HEK293 (cell line): ENCODE data around the gene CHST8.

Experiments used
- CTCF ChIA-PET: fragments of 350-600 bp; formaldehyde crosslinking; extraction: SDS; loops from one replicate; lab custom pipeline; 2021; ENCODE audit warnings: antibody characterized with exemption; lab: Yijun Ruan, JAX
- POLR2A ChIA-PET: fragments of 300-600 bp; formaldehyde crosslinking; extraction: SDS; loops from one replicate; lab custom pipeline; 2020; ENCODE audit warnings: antibody characterized with exemption, inconsistent platforms; lab: Yijun Ruan, JAX
- H3K27ac ChIP-seq: fragments of 200-500 bp; sonication (Bioruptor generic); 2 replicates; pipeline ENCODE4 v1.5.1; 2014; ENCODE audit warnings: low read depth, low read length, control low read depth, inconsistent platforms; ENCODE audit errors: extremely low read depth
- H3K36me3 ChIP-seq, 2 experiments: fragments of 200-500 bp in 1 of 2; sonication (Bioruptor generic) in 1 of 2; 1 replicate in 1 of 2; 2 replicates in 1 of 2; pipeline ENCODE4 v1.5.1; 2014 to 2017; ENCODE audit warnings: inconsistent platforms in 2 of 2, low read length in 2 of 2; ENCODE audit not compliant: control insufficient read depth in 2 of 2, insufficient read depth in 1 of 2
- H3K4me1 ChIP-seq: fragments of 200-500 bp; sonication (Bioruptor generic); 2 replicates; pipeline ENCODE4 v1.5.1; 2014; ENCODE audit warnings: mild to moderate bottlenecking, low read length, inconsistent platforms; ENCODE audit not compliant: control insufficient read depth, insufficient read depth
- H3K4me3 ChIP-seq: 2 replicates; pipeline ENCODE4 v1.5.1; 2011; ENCODE audit warnings: low read depth, mild to moderate bottlenecking, control low read depth, low read length, moderate library complexity
- H3K9me3 ChIP-seq: fragments of 200-500 bp; sonication (Bioruptor generic); 2 replicates; pipeline ENCODE4 v1.5.1; 2014; ENCODE audit warnings: low read depth, low read length, inconsistent platforms; ENCODE audit not compliant: control insufficient read depth, insufficient read depth
- GLI2 ChIP-seq: fragments of 450-650 bp; formaldehyde crosslinking; IDR thresholded peaks from 2 replicates; pipeline ENCODE4; 2017; ENCODE audit warnings: missing biosample characterization, missing genetic modification characterization, low read depth, borderline replicate concordance
- OVOL3 ChIP-seq: fragments of 450-650 bp; formaldehyde crosslinking; IDR thresholded peaks from 2 replicates; pipeline ENCODE4 v1.5.1; 2016; ENCODE audit warnings: missing biosample characterization, missing genetic modification characterization
- ZBTB1 ChIP-seq: fragments of 450-650 bp; formaldehyde crosslinking; IDR thresholded peaks from 2 replicates; pipeline ENCODE4 v1.5.1; 2016; ENCODE audit warnings: missing biosample characterization, missing genetic modification characterization
- ZBTB21 ChIP-seq: fragments of 450-650 bp; formaldehyde crosslinking; IDR thresholded peaks from 2 replicates; pipeline ENCODE4 v1.5.1; 2017; ENCODE audit warnings: missing biosample characterization, missing genetic modification characterization
- ZIC2 ChIP-seq: fragments of 450-650 bp; formaldehyde crosslinking; IDR thresholded peaks from 2 replicates; pipeline ENCODE4 v1.5.1; 2016; ENCODE audit warnings: missing biosample characterization, missing genetic modification characterization
- ZNF114 ChIP-seq: fragments of 450-650 bp; formaldehyde crosslinking; IDR thresholded peaks from 2 replicates; pipeline ENCODE4 v1.5.0; 2017; ENCODE audit warnings: missing biosample characterization, missing genetic modification characterization
- ZNF155 ChIP-seq: fragments of 450-650 bp; formaldehyde crosslinking; IDR thresholded peaks from 2 replicates; pipeline ENCODE4 v1.5.1; 2016; ENCODE audit warnings: missing biosample characterization, missing genetic modification characterization
- ZNF16 ChIP-seq: fragments of 450-650 bp; formaldehyde crosslinking; IDR thresholded peaks from 2 replicates; pipeline ENCODE4 v1.5.1; 2016; ENCODE audit warnings: low read depth, missing biosample characterization, missing genetic modification characterization
- ZNF19 ChIP-seq: fragments of 450-650 bp; formaldehyde crosslinking; IDR thresholded peaks from 2 replicates; pipeline ENCODE4; 2016; ENCODE audit warnings: missing biosample characterization, missing genetic modification characterization, low read depth
- ZNF239 ChIP-seq: fragments of 450-650 bp; formaldehyde crosslinking; IDR thresholded peaks from 2 replicates; pipeline ENCODE4 v1.5.1; 2016; ENCODE audit warnings: missing biosample characterization, missing genetic modification characterization
- ZNF292 ChIP-seq: fragments of 450-650 bp; formaldehyde crosslinking; IDR thresholded peaks from 2 replicates; pipeline ENCODE4 v1.5.1; 2016; ENCODE audit warnings: low read depth, missing biosample characterization, missing genetic modification characterization, borderline replicate concordance
- ZNF366 ChIP-seq: fragments of 450-650 bp; formaldehyde crosslinking; conservative IDR thresholded peaks from 2 replicates; pipeline ENCODE4 v1.5.1; 2016; ENCODE audit warnings: missing biosample characterization, missing genetic modification characterization
- ZNF416 ChIP-seq: fragments of 450-650 bp; formaldehyde crosslinking; IDR thresholded peaks from 2 replicates; pipeline ENCODE4 v1.5.1; 2016; ENCODE audit warnings: missing biosample characterization, missing genetic modification characterization
- ZNF426 ChIP-seq: fragments of 450-650 bp; formaldehyde crosslinking; IDR thresholded peaks from 2 replicates; pipeline ENCODE4 v1.5.1; 2017; ENCODE audit warnings: missing biosample characterization, missing genetic modification characterization, mild to moderate bottlenecking, inconsistent platforms, moderate library complexity
- ZNF600 ChIP-seq: fragments of 450-650 bp; formaldehyde crosslinking; IDR thresholded peaks from 2 replicates; pipeline ENCODE4 v1.5.1; 2016; ENCODE audit warnings: missing biosample characterization, missing genetic modification characterization
- TF ChIP-seq, protein P1 (sequence below): fragments of 450-650 bp; formaldehyde crosslinking; IDR thresholded peaks from 2 replicates; pipeline ENCODE4 v1.5.1; 2017; ENCODE audit warnings: missing biosample characterization, missing genetic modification characterization
- TF ChIP-seq, protein P2 (sequence below): fragments of 450-650 bp; formaldehyde crosslinking; IDR thresholded peaks from 2 replicates; pipeline ENCODE4 v1.5.1; 2016; ENCODE audit warnings: missing biosample characterization, missing genetic modification characterization
- TF ChIP-seq, protein P3 (sequence below): fragments of 450-650 bp; formaldehyde crosslinking; IDR thresholded peaks from 2 replicates; pipeline ENCODE4 v1.5.1; 2017; ENCODE audit warnings: missing biosample characterization, missing genetic modification characterization
- TF ChIP-seq, protein P4 (sequence below): fragments of 450-650 bp; formaldehyde crosslinking; IDR thresholded peaks from 2 replicates; pipeline ENCODE4 v1.5.1; 2017; ENCODE audit warnings: missing biosample characterization, missing genetic modification characterization
- TF ChIP-seq, protein P5 (sequence below): fragments of 450-650 bp; formaldehyde crosslinking; IDR thresholded peaks from 2 replicates; pipeline ENCODE4 v1.5.1; 2016; ENCODE audit warnings: missing biosample characterization, missing genetic modification characterization
- TF ChIP-seq, protein P6 (sequence below): fragments of 450-650 bp; formaldehyde crosslinking; IDR thresholded peaks from 2 replicates; pipeline ENCODE4 v1.5.1; 2016; ENCODE audit warnings: missing biosample characterization, missing genetic modification characterization

CHST8 gene

DNA sequence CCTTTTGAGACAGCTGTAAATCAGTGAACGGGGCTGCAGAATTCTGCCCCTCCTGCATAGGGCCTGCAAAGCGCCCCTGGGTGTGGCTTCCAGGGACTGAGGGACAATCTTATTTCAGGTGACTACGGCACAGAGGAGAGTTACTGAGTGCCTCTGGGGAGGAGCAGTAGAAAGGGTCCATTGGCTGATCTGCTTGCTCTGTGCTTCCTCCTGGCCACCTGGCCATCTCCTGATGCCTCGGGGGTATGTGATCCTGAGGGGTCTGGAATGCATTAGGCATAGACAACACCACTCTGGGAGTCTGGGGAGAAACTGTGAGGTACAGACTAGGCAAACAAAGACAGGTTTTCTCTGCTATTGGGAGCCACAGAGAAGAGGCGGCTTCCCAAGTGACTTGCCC is 177.7 kb downstream of the CHST8 start:
- Histone ChIP-seq H3K36me3 (peaks cover 19 to 51% of the 10 kb centered on the region in 2 experiments), H3K9me3 (no peaks in the 10 kb centered on the region)
- CTCF ChIA-PET, result interaction anchor here (1.5 to 1.9 kb wide), 2 partner anchors 22 to 297 kb away, joined by 4 read pairs; no protein-coding TSS in a partner anchor
- no peak for TF ChIP-seq ZNF16
- TF ChIP-seq, protein P1, sequence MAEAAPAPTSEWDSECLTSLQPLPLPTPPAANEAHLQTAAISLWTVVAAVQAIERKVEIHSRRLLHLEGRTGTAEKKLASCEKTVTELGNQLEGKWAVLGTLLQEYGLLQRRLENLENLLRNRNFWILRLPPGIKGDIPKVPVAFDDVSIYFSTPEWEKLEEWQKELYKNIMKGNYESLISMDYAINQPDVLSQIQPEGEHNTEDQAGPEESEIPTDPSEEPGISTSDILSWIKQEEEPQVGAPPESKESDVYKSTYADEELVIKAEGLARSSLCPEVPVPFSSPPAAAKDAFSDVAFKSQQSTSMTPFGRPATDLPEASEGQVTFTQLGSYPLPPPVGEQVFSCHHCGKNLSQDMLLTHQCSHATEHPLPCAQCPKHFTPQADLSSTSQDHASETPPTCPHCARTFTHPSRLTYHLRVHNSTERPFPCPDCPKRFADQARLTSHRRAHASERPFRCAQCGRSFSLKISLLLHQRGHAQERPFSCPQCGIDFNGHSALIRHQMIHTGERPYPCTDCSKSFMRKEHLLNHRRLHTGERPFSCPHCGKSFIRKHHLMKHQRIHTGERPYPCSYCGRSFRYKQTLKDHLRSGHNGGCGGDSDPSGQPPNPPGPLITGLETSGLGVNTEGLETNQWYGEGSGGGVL (tag by site-specific recombination), result no peak
- no peak for TF ChIP-seq OVOL3
- no peak for TF ChIP-seq ZNF292 (tag by site-specific recombination)
- TF ChIP-seq ZBTB21 (tag by site-specific recombination), result no peak
- TF ChIP-seq, protein P2, sequence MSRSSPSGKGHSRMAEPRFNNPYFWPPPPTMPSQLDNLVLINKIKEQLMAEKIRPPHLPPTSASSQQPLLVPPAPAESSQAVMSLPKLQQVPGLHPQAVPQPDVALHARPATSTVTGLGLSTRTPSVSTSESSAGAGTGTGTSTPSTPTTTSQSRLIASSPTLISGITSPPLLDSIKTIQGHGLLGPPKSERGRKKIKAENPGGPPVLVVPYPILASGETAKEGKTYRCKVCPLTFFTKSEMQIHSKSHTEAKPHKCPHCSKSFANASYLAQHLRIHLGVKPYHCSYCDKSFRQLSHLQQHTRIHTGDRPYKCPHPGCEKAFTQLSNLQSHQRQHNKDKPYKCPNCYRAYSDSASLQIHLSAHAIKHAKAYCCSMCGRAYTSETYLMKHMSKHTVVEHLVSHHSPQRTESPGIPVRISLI (tag by site-specific recombination), result no peak
- TF ChIP-seq ZNF114, result no peak
- no peak for TF ChIP-seq ZNF239 (tag by site-specific recombination)
- no peak for TF ChIP-seq ZNF155 (tag by site-specific recombination)
- TF ChIP-seq ZNF600 (tag by site-specific recombination), result no peak
- no peak for TF ChIP-seq ZNF416
- TF ChIP-seq ZBTB1, result no peak
- no peak for TF ChIP-seq ZNF426 (tag by site-specific recombination)
- TF ChIP-seq ZNF19 (tag by site-specific recombination), result no peak
- no peak for TF ChIP-seq GLI2 (tag by site-specific recombination)
- TF ChIP-seq, all 188 proteins: peak for 0
- Histone ChIP-seq H3K27ac (no peak overlapping the region), H3K4me3 (no peak overlapping the region), H3K4me1 (peaks cover 17% of the 10 kb centered on the region)
- POLR2A ChIA-PET, result no interaction called here

DNA sequence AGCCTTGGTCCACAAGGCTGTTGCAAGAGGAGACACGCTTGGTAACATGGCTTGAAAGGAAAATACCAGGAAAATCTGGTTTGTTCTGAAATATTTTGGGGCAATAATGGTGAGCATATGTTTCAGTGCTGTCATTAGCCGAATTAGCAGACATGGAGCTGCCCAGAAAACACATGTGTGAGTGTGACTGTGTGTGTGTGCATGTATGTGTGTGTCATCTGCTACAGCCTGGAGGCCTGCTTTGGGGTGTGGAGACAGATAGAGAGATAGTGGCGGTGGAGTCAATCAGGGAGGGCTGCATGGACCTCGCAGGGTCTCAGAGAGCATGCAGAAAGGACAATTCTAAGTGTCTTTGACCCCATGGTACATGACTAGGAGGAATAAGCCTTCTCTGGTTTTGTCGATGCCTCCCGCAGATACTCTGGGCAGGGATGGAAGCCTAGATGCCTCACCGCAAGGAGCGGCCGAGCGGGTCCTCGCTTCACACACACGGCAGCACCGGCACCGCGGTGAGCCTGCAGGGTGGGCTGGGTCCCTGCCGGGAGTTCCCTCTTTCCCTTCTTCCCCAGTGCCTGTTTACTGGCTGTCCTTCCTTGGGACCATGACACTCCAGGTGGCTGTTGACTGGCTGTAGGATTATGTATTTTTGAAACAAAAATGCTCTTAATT is 178.4 kb downstream of the CHST8 start:
- peaks cover 10% of the 10 kb centered on the region for H3K4me1 ChIP-seq
- ChIA-PET POLR2A (no interaction called here), CTCF (interaction anchor here (1.5 to 1.9 kb wide), 2 partner anchors 22 to 296 kb away, joined by 4 read pairs; no protein-coding TSS in a partner anchor)
- no peaks in the 10 kb centered on the region for H3K9me3 ChIP-seq
- no peak overlapping the region for H3K27ac ChIP-seq
- TF ChIP-seq, protein P3, sequence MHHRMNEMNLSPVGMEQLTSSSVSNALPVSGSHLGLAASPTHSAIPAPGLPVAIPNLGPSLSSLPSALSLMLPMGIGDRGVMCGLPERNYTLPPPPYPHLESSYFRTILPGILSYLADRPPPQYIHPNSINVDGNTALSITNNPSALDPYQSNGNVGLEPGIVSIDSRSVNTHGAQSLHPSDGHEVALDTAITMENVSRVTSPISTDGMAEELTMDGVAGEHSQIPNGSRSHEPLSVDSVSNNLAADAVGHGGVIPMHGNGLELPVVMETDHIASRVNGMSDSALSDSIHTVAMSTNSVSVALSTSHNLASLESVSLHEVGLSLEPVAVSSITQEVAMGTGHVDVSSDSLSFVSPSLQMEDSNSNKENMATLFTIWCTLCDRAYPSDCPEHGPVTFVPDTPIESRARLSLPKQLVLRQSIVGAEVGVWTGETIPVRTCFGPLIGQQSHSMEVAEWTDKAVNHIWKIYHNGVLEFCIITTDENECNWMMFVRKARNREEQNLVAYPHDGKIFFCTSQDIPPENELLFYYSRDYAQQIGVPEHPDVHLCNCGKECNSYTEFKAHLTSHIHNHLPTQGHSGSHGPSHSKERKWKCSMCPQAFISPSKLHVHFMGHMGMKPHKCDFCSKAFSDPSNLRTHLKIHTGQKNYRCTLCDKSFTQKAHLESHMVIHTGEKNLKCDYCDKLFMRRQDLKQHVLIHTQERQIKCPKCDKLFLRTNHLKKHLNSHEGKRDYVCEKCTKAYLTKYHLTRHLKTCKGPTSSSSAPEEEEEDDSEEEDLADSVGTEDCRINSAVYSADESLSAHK (tag by site-specific recombination), result no peak
- TF ChIP-seq ZNF366 (tag by site-specific recombination) (no peak), ZIC2 (tag by site-specific recombination) (peak; percentile 42; the same call in 1 of the 2 replicates)
- TF ChIP-seq, protein P4, sequence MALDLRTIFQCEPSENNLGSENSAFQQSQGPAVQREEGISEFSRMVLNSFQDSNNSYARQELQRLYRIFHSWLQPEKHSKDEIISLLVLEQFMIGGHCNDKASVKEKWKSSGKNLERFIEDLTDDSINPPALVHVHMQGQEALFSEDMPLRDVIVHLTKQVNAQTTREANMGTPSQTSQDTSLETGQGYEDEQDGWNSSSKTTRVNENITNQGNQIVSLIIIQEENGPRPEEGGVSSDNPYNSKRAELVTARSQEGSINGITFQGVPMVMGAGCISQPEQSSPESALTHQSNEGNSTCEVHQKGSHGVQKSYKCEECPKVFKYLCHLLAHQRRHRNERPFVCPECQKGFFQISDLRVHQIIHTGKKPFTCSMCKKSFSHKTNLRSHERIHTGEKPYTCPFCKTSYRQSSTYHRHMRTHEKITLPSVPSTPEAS (tag by site-specific recombination), result peak; percentile 60
- TF ChIP-seq, protein P5, sequence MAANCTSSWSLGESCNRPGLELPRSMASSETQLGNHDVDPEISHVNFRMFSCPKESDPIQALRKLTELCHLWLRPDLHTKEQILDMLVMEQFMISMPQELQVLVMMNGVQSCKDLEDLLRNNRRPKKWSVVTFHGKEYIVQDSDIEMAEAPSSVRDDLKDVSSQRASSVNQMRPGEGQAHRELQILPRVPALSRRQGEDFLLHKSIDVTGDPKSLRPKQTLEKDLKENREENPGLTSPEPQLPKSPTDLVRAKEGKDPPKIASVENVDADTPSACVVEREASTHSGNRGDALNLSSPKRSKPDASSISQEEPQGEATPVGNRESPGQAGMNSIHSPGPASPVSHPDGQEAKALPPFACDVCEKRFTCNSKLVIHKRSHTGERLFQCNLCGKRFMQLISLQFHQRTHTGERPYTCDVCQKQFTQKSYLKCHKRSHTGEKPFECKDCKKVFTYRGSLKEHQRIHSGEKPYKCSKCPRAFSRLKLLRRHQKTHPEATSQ, result no peak
- TF ChIP-seq, protein P6, sequence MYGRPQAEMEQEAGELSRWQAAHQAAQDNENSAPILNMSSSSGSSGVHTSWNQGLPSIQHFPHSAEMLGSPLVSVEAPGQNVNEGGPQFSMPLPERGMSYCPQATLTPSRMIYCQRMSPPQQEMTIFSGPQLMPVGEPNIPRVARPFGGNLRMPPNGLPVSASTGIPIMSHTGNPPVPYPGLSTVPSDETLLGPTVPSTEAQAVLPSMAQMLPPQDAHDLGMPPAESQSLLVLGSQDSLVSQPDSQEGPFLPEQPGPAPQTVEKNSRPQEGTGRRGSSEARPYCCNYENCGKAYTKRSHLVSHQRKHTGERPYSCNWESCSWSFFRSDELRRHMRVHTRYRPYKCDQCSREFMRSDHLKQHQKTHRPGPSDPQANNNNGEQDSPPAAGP, result 0 out of 2 replicates have a peak, but pooled peaks have one; percentile 14
- no peak overlapping the region for H3K4me3 ChIP-seq
- peaks cover 25 to 57% of the 10 kb centered on the region in 2 experiments for H3K36me3 ChIP-seq
